ENCODE measurements around the gene ATG12.

- no peak for TF ChIP-seq CTCF (conservative IDR thresholded peaks at IDR 0.05)
- no peak for TF ChIP-seq ZFX (IDR thresholded peaks at IDR 0.05)
These were observed 43.3 kb upstream of the ATG12 start for GRCh38 chr5:115884704-115885103.

Data from C4-2B (cell line).